SK-N-SH treated with all-trans-retinoic acid at 6 μM for 48 hours (cell line): ENCODE data around the gene CTNS.

Experiments used
- ARNTL ChIP-seq: fragments of 450-650 bp; formaldehyde crosslinking; IDR thresholded peaks from 2 replicates; pipeline ENCODE4 v1.5.0; 2020; ENCODE audit warnings: low read depth, mild to moderate bottlenecking, moderate library complexity, borderline replicate concordance
- BACH2 ChIP-seq: fragments of 250-450 bp; sonication (Bioruptor Pico); IDR thresholded peaks from 2 replicates; pipeline ENCODE4 v1.9.0; 2021; ENCODE audit warnings: mild to moderate bottlenecking, borderline replicate concordance
- CSDC2 ChIP-seq: fragments of 250-450 bp; sonication (Bioruptor Pico); IDR thresholded peaks from 2 replicates; pipeline ENCODE4 v1.5.0; 2020; ENCODE audit warnings: mild to moderate bottlenecking, moderate library complexity
- RARB ChIP-seq: fragments of 250-450 bp; sonication (Bioruptor Pico); IDR thresholded peaks from 2 replicates; pipeline ENCODE4 v1.8.0; 2021; ENCODE audit warnings: mild to moderate bottlenecking, moderate library complexity
- SNAI2 ChIP-seq: fragments of 250-450 bp; sonication (Bioruptor Pico); IDR thresholded peaks from 2 replicates; pipeline ENCODE4 v1.5.0; 2020; ENCODE audit warnings: mild to moderate bottlenecking, moderate library complexity
- TCF4 ChIP-seq: fragments of 250-450 bp; sonication (Bioruptor Pico); IDR thresholded peaks from 2 replicates; pipeline ENCODE4 v1.8.0; 2021; ENCODE audit warnings: mild to moderate bottlenecking, moderate library complexity, borderline replicate concordance
- ZNF70 ChIP-seq: fragments of 450-650 bp; formaldehyde crosslinking; IDR thresholded peaks from 2 replicates; pipeline ENCODE4 v1.5.0; 2020; ENCODE audit warnings: mild to moderate bottlenecking, moderate library complexity
- ZNF8 ChIP-seq: fragments of 450-650 bp; formaldehyde crosslinking; IDR thresholded peaks from 2 replicates; pipeline ENCODE4 v1.5.0; 2020; ENCODE audit warnings: mild to moderate bottlenecking, moderate library complexity
- TF ChIP-seq, protein P1 (sequence below): fragments of 250-450 bp; sonication (Bioruptor Pico); IDR thresholded peaks from 2 replicates; pipeline ENCODE4 v1.8.0; 2020; ENCODE audit warnings: mild to moderate bottlenecking, moderate library complexity, borderline replicate concordance
- TF ChIP-seq, protein P2 (sequence below): fragments of 250-450 bp; sonication (Bioruptor Pico); IDR thresholded peaks from 2 replicates; pipeline ENCODE4 v1.5.0; 2020; ENCODE audit warnings: mild to moderate bottlenecking, moderate library complexity
- TF ChIP-seq, protein P3 (sequence below): fragments of 250-450 bp; sonication (Bioruptor Pico); IDR thresholded peaks from 2 replicates; pipeline ENCODE4 v1.8.0; 2021; ENCODE audit warnings: low read depth, mild to moderate bottlenecking, moderate library complexity, borderline replicate concordance

DNA sequence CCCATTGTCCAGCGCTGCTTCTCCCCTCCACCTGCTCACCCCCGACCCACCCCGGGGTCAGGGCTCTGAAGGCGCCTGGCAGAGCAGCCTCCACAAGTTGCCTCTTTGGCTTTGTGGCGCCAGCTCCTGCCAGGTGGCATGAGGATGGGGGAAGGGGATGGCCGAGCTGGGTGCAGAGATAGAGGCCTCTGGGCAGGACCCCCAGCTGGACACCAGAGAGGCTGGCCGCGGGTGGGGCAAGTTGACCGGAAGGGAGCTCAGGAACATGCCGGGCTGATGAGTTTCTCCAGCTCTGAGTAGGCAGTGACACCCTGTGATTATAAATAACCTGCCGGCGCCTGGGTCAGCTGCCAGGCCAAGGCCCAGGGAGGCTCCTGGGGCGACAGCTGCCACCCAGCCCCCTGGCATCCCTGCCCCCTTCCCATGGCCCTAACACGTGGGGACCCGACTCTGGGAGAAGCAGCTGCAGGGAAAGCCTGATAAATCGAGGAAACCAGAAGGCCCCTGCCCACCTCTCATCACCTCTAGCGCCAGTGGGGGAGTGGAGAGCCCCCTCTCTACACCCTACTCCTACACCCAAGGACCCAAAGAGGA is 58.7 kb downstream of the CTNS start:
- TF ChIP-seq SNAI2 (CRISPR knock-in tag) (no peak), ARNTL (CRISPR knock-in tag) (no peak), BACH2 (CRISPR knock-in tag) (no peak), ZNF8 (CRISPR knock-in tag) (no peak), RARB (CRISPR knock-in tag) (no peak), ZNF70 (CRISPR knock-in tag) (no peak), CSDC2 (CRISPR knock-in tag) (no peak), TCF4 (no peak)
- TF ChIP-seq, protein P1, sequence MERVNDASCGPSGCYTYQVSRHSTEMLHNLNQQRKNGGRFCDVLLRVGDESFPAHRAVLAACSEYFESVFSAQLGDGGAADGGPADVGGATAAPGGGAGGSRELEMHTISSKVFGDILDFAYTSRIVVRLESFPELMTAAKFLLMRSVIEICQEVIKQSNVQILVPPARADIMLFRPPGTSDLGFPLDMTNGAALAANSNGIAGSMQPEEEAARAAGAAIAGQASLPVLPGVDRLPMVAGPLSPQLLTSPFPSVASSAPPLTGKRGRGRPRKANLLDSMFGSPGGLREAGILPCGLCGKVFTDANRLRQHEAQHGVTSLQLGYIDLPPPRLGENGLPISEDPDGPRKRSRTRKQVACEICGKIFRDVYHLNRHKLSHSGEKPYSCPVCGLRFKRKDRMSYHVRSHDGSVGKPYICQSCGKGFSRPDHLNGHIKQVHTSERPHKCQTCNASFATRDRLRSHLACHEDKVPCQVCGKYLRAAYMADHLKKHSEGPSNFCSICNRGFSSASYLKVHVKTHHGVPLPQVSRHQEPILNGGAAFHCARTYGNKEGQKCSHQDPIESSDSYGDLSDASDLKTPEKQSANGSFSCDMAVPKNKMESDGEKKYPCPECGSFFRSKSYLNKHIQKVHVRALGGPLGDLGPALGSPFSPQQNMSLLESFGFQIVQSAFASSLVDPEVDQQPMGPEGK (CRISPR knock-in tag): no peak
- TF ChIP-seq, protein P2, sequence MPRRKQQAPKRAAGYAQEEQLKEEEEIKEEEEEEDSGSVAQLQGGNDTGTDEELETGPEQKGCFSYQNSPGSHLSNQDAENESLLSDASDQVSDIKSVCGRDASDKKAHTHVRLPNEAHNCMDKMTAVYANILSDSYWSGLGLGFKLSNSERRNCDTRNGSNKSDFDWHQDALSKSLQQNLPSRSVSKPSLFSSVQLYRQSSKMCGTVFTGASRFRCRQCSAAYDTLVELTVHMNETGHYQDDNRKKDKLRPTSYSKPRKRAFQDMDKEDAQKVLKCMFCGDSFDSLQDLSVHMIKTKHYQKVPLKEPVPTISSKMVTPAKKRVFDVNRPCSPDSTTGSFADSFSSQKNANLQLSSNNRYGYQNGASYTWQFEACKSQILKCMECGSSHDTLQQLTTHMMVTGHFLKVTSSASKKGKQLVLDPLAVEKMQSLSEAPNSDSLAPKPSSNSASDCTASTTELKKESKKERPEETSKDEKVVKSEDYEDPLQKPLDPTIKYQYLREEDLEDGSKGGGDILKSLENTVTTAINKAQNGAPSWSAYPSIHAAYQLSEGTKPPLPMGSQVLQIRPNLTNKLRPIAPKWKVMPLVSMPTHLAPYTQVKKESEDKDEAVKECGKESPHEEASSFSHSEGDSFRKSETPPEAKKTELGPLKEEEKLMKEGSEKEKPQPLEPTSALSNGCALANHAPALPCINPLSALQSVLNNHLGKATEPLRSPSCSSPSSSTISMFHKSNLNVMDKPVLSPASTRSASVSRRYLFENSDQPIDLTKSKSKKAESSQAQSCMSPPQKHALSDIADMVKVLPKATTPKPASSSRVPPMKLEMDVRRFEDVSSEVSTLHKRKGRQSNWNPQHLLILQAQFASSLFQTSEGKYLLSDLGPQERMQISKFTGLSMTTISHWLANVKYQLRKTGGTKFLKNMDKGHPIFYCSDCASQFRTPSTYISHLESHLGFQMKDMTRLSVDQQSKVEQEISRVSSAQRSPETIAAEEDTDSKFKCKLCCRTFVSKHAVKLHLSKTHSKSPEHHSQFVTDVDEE (CRISPR knock-in tag): no peak
- TF ChIP-seq, protein P3, sequence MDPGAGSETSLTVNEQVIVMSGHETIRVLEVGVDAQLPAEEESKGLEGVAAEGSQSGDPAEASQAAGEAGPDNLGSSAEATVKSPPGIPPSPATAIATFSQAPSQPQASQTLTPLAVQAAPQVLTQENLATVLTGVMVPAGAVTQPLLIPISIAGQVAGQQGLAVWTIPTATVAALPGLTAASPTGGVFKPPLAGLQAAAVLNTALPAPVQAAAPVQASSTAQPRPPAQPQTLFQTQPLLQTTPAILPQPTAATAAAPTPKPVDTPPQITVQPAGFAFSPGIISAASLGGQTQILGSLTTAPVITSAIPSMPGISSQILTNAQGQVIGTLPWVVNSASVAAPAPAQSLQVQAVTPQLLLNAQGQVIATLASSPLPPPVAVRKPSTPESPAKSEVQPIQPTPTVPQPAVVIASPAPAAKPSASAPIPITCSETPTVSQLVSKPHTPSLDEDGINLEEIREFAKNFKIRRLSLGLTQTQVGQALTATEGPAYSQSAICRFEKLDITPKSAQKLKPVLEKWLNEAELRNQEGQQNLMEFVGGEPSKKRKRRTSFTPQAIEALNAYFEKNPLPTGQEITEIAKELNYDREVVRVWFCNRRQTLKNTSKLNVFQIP (CRISPR knock-in tag): no peak
